HCT116 (cell line): ENCODE measurements around the gene SPATA16. TPM values are rescaled to one million over a fixed set of nuclear protein-coding genes. Genes with fewer than 3 reads are reported as not detected.

Source experiments
- ATAC-seq: fragments of 200-7000 bp; cut with Tn5 transposase; 2 replicates; pipeline ENCODE4 v1.9.1; 2020; ENCODE audit warnings: mild to moderate bottlenecking, moderate library complexity
- BruUV-seq: library from RNA; stranded (reverse); fragments of 400-500 nt; replicated peaks from 2 replicates; lab custom pipeline; 2021; lab: Mats Ljungman, UMichigan
- CTCF ChIA-PET: fragments of 300-600 bp; sonication (Branson Sonifier 250); formaldehyde crosslinking; loops from one replicate; lab custom pipeline; 2021; ENCODE audit warnings: antibody characterized with exemption; lab: Charles Lee
- POLR2A ChIA-PET: fragments of 300-600, 350-600 bp; sonication (Branson Sonifier 250); formaldehyde crosslinking; loops from one replicate; lab custom pipeline; 2021; ENCODE audit warnings: antibody characterized with exemption; lab: Charles Lee
- RAD21 ChIA-PET, 2 experiments: fragments of 300-600 bp; sonication (Branson Sonifier 250); formaldehyde crosslinking; loops; one replicate each; lab custom pipeline; 2023; ENCODE audit warnings: low total read pairs in 2 of 2; ENCODE audit not compliant: uncharacterized antibody in 2 of 2, unreplicated experiment in 2 of 2, low non-redundant PET in 1 of 2; lab: Charles Lee
- DNase-seq: peaks from one replicate; pipeline ENCODE4 v3.0.0-alpha.2; 2010; ENCODE audit warnings: low read depth, low spot score
- H2AFZ ChIP-seq: fragments of 200-600 bp; shearing (Covaris generic), sonication (generic); 2 replicates; pipeline ENCODE4 v1.6.1; 2017; ENCODE audit warnings: low read depth, mixed run types, mixed read lengths, antibody characterized with exemption, low read length; ENCODE audit not compliant: poor library complexity, severe bottlenecking
- H3K27ac ChIP-seq: 2 replicates; pipeline ENCODE4 v1.5.1; 2012; ENCODE audit warnings: low read depth, low read length
- H3K27me3 ChIP-seq: fragments of 200-600 bp; sonication (generic); 2 replicates; pipeline ENCODE4 v1.6.1; 2016; ENCODE audit warnings: mixed run types, low read length, mixed read lengths; ENCODE audit not compliant: insufficient read depth
- H3K36me3 ChIP-seq, 2 experiments: fragments of 200-500 bp in 1 of 2; fragments of 200-600 bp in 1 of 2; sonication (Bioruptor generic) in 1 of 2; sonication (generic) in 1 of 2; 2 replicates each; pipeline versions ENCODE4 v1.5.1 to v1.6.1; 2014 to 2016; ENCODE audit warnings: low read length in 2 of 2, inconsistent platforms in 1 of 2, mixed read lengths in 1 of 2, mixed run types in 1 of 2; ENCODE audit not compliant: insufficient read depth in 2 of 2, control insufficient read depth in 1 of 2
- H3K4me1 ChIP-seq, 2 experiments: fragments of 200-600 bp in 1 of 2; sonication (generic) in 1 of 2; 2 replicates each; pipeline versions ENCODE4 v1.5.1 to v1.6.1; 2012 to 2017; ENCODE audit warnings: low read length in 2 of 2, inconsistent platforms in 1 of 2, mild to moderate bottlenecking in 1 of 2, mixed read lengths in 1 of 2, mixed run types in 1 of 2, moderate library complexity in 1 of 2; ENCODE audit not compliant: insufficient read depth in 2 of 2, control insufficient read depth in 1 of 2
- H3K4me2 ChIP-seq: fragments of 200-600 bp; sonication (generic); 2 replicates; pipeline ENCODE4 v1.6.1; 2017; ENCODE audit warnings: mixed run types, low read length, mixed read lengths
- H3K4me3 ChIP-seq, 2 experiments: fragments of 200-600 bp in 1 of 2; sonication (generic) in 1 of 2; replicated peaks in 1 of 2; 2 replicates each; pipeline ENCODE4 v1.5.1; 2011 to 2016; ENCODE audit warnings: low read length in 2 of 2, control low read depth in 1 of 2, low read depth in 1 of 2, mild to moderate bottlenecking in 1 of 2, mixed read lengths in 1 of 2, mixed run types in 1 of 2
- H3K79me2 ChIP-seq: fragments of 200-600 bp; sonication (generic); 2 replicates; pipeline ENCODE4 v1.6.1; 2017; ENCODE audit warnings: mild to moderate bottlenecking, mixed run types, low read length, moderate library complexity, mixed read lengths; ENCODE audit not compliant: insufficient read depth
- H3K9ac ChIP-seq: fragments of 200-600 bp; sonication (generic); 2 replicates; pipeline ENCODE4 v1.6.1; 2016; ENCODE audit warnings: low read length, mixed read lengths
- H3K9me2 ChIP-seq: fragments of 200-600 bp; sonication (generic), shearing (Covaris generic); 2 replicates; pipeline ENCODE4 v1.6.1; 2017; ENCODE audit warnings: mixed run types, mild to moderate bottlenecking, moderate library complexity; ENCODE audit not compliant: insufficient read depth
- H3K9me3 ChIP-seq, 2 experiments: fragments of 200-500 bp in 1 of 2; fragments of 200-600 bp in 1 of 2; sonication (Bioruptor generic) in 1 of 2; sonication (generic) in 1 of 2; 2 replicates each; pipeline ENCODE4 v1.6.1; 2014 to 2017; ENCODE audit warnings: low read length in 2 of 2, mixed read lengths in 2 of 2, inconsistent platforms in 1 of 2, low read depth in 1 of 2, mild to moderate bottlenecking in 1 of 2, mixed run types in 1 of 2, moderate library complexity in 1 of 2; ENCODE audit not compliant: control insufficient read depth in 1 of 2, insufficient read depth in 1 of 2
- H4K20me1 ChIP-seq: fragments of 200-600 bp; sonication (generic), shearing (Covaris generic); 2 replicates; pipeline ENCODE4 v1.6.1; 2017; ENCODE audit warnings: mixed run types, mild to moderate bottlenecking, moderate library complexity; ENCODE audit not compliant: insufficient read depth
- EZH2 ChIP-seq: fragments of 200-600 bp; sonication (generic); IDR thresholded peaks from 2 replicates; pipeline ENCODE4 v1.6.1; 2017; ENCODE audit warnings: antibody characterized with exemption, mixed run types
- EZH2phosphoT487 ChIP-seq: fragments of 200-600 bp; IDR thresholded peaks from 2 replicates; pipeline ENCODE4 v1.6.1; 2018; ENCODE audit warnings: antibody characterized with exemption, borderline replicate concordance
- FOSL1 ChIP-seq: IDR thresholded peaks from 2 replicates; pipeline ENCODE4 v1.6.1; 2012; ENCODE audit warnings: low read depth
- JUND ChIP-seq: IDR thresholded peaks from 2 replicates; pipeline ENCODE4 v1.6.1; 2012
- POLR2AphosphoS5 ChIP-seq: IDR thresholded peaks from 2 replicates; pipeline ENCODE4 v1.6.1; 2011; ENCODE audit warnings: mild to moderate bottlenecking, low read depth, low read length, moderate library complexity
- RAD21 ChIP-seq: IDR thresholded peaks from 2 replicates; pipeline ENCODE4 v1.6.1; 2012; ENCODE audit warnings: low read depth, mild to moderate bottlenecking
- SIN3A ChIP-seq: IDR thresholded peaks from 2 replicates; pipeline ENCODE4 v1.6.1; 2012; ENCODE audit warnings: low read depth
- SP1 ChIP-seq: IDR thresholded peaks from 2 replicates; pipeline ENCODE4 v1.6.1; 2012; ENCODE audit warnings: low read depth
- SRF ChIP-seq: IDR thresholded peaks from 2 replicates; pipeline ENCODE4 v1.6.1; 2012; ENCODE audit warnings: low read depth
- YY1 ChIP-seq: IDR thresholded peaks from 2 replicates; pipeline ENCODE4 v1.6.1; 2011; ENCODE audit warnings: low read length, low read depth, moderate library complexity, mild to moderate bottlenecking; ENCODE audit not compliant: insufficient replicate concordance; ENCODE audit errors: extremely low read depth
- ZBTB33 ChIP-seq: IDR thresholded peaks from 2 replicates; pipeline ENCODE4 v1.6.1; 2011; ENCODE audit warnings: mild to moderate bottlenecking, low read length, moderate library complexity; ENCODE audit not compliant: insufficient replicate concordance; ENCODE audit errors: extremely low read depth
- intact Hi-C: fragments of 100-400 bp; cut with micrococcal nuclease; formaldehyde crosslinking; loops from 2 replicates; pipeline ENCODE4 v1.10.0; 2022
- total RNA-seq: library from RNA; stranded (reverse); gene quantifications from one replicate; pipeline ENCODE4 v1.2.1, GENCODE V29; 2021; ENCODE audit not compliant: unreplicated experiment
- TF ChIP-seq, protein P1 (sequence below): IDR thresholded peaks from 2 replicates; pipeline ENCODE4 v1.6.1; 2012
- TF ChIP-seq, protein P2 (sequence below), 3 experiments: fragments of 200-600 bp in 1 of 3; sonication (generic) in 1 of 3; IDR thresholded peaks in 2 of 3; conservative IDR thresholded peaks in 1 of 3; 2 replicates each; pipeline ENCODE4 v1.5.1; 2012 to 2017; ENCODE audit warnings: low read depth in 2 of 3, low read length in 2 of 3, antibody characterized with exemption in 1 of 3, borderline replicate concordance in 1 of 3, control low read depth in 1 of 3, mild to moderate bottlenecking in 1 of 3, mixed read lengths in 1 of 3, mixed run types in 1 of 3, moderate library complexity in 1 of 3; ENCODE audit not compliant: insufficient read depth in 1 of 3

Gene SPATA16
- total RNA-seq, 1 experiment from 2014 or later: not detected

DNA sequence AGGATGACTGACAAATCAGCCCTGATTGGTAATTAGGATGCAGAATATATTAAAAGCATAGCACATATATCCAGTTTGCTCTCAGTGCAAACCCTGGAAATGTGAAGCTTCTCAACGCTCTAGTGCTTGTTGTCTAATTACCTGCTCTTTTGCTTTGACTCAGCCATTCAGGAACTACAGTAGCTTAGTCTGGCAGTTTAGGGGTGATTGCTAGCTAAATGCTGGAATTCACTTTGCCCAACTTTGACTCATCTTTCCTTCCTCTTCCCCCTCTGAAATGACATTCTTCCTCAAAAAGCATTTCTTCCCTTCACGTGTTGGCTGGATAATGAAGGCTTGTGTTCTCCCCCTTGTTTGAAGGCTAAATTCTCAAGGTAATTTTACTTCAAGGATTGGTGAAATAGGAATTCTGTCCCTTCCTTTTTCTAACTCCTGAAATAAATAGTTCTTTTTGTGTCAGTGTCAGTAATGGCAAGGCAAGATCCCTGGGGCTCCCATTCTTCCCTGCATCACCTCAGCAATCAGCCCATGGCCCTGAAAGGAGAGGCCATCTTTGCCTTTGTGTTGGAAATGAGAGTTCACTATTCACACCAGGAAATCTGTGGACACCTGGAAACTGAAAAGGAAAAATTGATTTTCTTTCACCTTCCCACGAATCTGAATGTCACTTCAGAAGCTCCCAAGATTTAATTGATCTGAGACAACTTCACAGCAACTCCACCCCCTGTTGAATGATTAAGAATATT is 286.9 kb downstream of the SPATA16 start:
- H3K4me2 ChIP-seq: no peak overlapping the region
- ATAC-seq: no peak
- no peak for TF ChIP-seq SIN3A
- no peak for TF ChIP-seq SP1
- no peak for TF ChIP-seq FOSL1
- TF ChIP-seq POLR2AphosphoS5: no peak
- no peak for TF ChIP-seq JUND
- no peak for TF ChIP-seq RAD21
- TF ChIP-seq YY1: no peak
- TF ChIP-seq EZH2: no peak
- TF ChIP-seq EZH2phosphoT487: no peak
- TF ChIP-seq, protein P1, sequence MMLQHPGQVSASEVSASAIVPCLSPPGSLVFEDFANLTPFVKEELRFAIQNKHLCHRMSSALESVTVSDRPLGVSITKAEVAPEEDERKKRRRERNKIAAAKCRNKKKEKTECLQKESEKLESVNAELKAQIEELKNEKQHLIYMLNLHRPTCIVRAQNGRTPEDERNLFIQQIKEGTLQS: no peak
- TF ChIP-seq, protein P2, sequence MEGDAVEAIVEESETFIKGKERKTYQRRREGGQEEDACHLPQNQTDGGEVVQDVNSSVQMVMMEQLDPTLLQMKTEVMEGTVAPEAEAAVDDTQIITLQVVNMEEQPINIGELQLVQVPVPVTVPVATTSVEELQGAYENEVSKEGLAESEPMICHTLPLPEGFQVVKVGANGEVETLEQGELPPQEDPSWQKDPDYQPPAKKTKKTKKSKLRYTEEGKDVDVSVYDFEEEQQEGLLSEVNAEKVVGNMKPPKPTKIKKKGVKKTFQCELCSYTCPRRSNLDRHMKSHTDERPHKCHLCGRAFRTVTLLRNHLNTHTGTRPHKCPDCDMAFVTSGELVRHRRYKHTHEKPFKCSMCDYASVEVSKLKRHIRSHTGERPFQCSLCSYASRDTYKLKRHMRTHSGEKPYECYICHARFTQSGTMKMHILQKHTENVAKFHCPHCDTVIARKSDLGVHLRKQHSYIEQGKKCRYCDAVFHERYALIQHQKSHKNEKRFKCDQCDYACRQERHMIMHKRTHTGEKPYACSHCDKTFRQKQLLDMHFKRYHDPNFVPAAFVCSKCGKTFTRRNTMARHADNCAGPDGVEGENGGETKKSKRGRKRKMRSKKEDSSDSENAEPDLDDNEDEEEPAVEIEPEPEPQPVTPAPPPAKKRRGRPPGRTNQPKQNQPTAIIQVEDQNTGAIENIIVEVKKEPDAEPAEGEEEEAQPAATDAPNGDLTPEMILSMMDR (IDR thresholded peaks at IDR 0.05 in 2 of 3, conservative IDR thresholded peaks at IDR 0.05 in 1 of 3; ENCODE audit: borderline replicate concordance in 1 of 3, insufficient read depth in 1 of 3, low read depth in 2 of 3, low read length in 2 of 3): no peak
- TF ChIP-seq ZBTB33: no peak
- TF ChIP-seq SRF: no peak
- TF ChIP-seq, all 23 proteins: peak for 0
- H3K4me3 ChIP-seq: no peak overlapping the region
- no peak for DNase-seq
- intact Hi-C loops: no loop called here
- ChIA-PET CTCF (no interaction called here), POLR2A (no interaction called here), RAD21 (no interaction called here)
- no peak overlapping the region for H3K27ac ChIP-seq
- H4K20me1 ChIP-seq: no peaks in the 10 kb centered on the region
- peaks cover 3 to 9% of the 10 kb centered on the region in 2 experiments; a peak in 3 of 4 replicates for H3K4me1 ChIP-seq
- no peaks in the 10 kb centered on the region for H3K36me3 ChIP-seq
- H3K27me3 ChIP-seq: no peaks in the 10 kb centered on the region
- no peaks in the 10 kb centered on the region for H3K9me2 ChIP-seq
- no peak overlapping the region for H2AFZ ChIP-seq
- H3K79me2 ChIP-seq: no peaks in the 10 kb centered on the region
- no peaks in the 10 kb centered on the region for H3K9me3 ChIP-seq
- no peak overlapping the region for H3K9ac ChIP-seq
- no TSS peak for BruUV-seq
